ENCODE measurements around the gene NELFCD. TPM values are rescaled to one million over a fixed set of nuclear protein-coding genes. Genes with fewer than 3 reads are reported as not detected.

The NELFCD gene
- total and polyA plus RNA-seq, 8 donors, result 48.3 to 130 (median 114) TPM

GRCh38 chr20:58973179-58973578 lies 7.9 kb upstream of the NELFCD start:
- no peaks in the 10 kb centered on the region for H3K27me3 ChIP-seq
- H3K4me3 ChIP-seq, result no peak overlapping the region
- peaks cover 0 to 15% of the 10 kb centered on the region in 2 donors for H3K9me3 ChIP-seq
- H3K36me3 ChIP-seq, result no peaks in the 10 kb centered on the region
- no peak overlapping the region for H3K27ac ChIP-seq
- ATAC-seq (no peak), DNase-seq (no peak)
- H3K4me1 ChIP-seq, result no peaks in the 10 kb centered on the region
- TF ChIP-seq CTCF (IDR thresholded peaks at IDR 0.05), result no peak
- intact Hi-C loops (cut with DNase I), result no loop called here

DNA sequence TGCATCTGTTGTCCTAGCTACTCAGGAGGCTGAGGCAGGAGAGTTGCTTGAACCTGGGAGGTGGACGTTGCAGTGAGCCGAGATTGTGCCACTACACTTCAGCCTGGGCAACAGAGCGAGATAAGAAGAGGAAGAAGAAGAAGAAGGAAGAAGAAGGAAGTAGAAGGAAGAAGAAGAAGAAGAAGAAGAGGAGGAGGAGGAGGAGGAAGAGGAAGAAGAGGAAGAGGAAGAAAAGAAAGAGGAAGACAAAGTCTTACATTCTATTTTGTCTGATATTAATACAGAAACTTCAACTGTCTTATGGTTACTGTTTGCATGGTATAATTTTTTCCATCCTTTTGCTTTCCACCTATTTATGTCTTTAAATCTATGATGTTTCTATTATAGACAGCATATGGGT lies 7.2 kb upstream of the NELFCD start:
- H3K36me3 ChIP-seq, result no peaks in the 10 kb centered on the region
- no peak overlapping the region for H3K27ac ChIP-seq
- no peaks in the 10 kb centered on the region for H3K27me3 ChIP-seq
- H3K4me3 ChIP-seq, result no peak overlapping the region
- H3K4me1 ChIP-seq, result no peaks in the 10 kb centered on the region
- ATAC-seq, result no peak
- peaks cover 0 to 15% of the 10 kb centered on the region in 2 donors for H3K9me3 ChIP-seq
- intact Hi-C loops (cut with DNase I), result no loop called here
- no peak for TF ChIP-seq CTCF (IDR thresholded peaks at IDR 0.05)
- DNase-seq, result no peak

DNA sequence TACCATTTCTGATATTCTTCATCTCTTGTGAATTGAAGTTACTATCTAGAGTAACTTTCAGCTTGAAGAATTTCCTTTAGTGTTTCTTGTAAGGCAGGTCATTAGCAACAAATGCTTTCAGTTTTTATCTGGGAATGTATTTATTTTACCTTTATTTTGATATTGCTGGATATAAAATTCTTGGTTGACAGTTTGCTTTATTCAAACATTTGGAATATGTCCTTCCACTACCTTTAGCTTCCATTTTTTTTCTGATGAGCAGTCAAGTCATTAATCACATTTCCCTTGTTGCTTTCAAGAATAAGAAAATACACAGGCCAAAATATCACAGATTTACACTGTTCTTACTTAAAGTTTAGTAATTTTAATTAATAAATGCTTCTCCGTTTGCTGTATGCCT lies 5.7 kb upstream of the NELFCD start:
- ATAC-seq (no peak), DNase-seq (no peak)
- no peak for TF ChIP-seq CTCF (IDR thresholded peaks at IDR 0.05)
- Histone ChIP-seq H3K36me3 (no peaks in the 10 kb centered on the region), H3K27ac (no peak overlapping the region), H3K4me1 (peaks cover 0 to 1% of the 10 kb centered on the region in 2 donors), H3K27me3 (no peaks in the 10 kb centered on the region), H3K4me3 (no peak overlapping the region), H3K9me3 (peaks cover 0 to 15% of the 10 kb centered on the region in 2 donors)
- intact Hi-C loops (cut with DNase I), result no loop called here

- H3K27me3 ChIP-seq, result no peaks in the 10 kb centered on the region
- H3K36me3 ChIP-seq, result no peaks in the 10 kb centered on the region
- no peak for TF ChIP-seq CTCF (IDR thresholded peaks at IDR 0.05)
- no peak for ATAC-seq
- H3K4me1 ChIP-seq, result peaks cover 0 to 5% of the 10 kb centered on the region in 2 donors
- H3K4me3 ChIP-seq, result no peak overlapping the region
- H3K27ac ChIP-seq, result no peak overlapping the region
- DNase-seq, result no peak
- intact Hi-C loops (cut with DNase I), result no loop called here
- H3K9me3 ChIP-seq, result peaks cover 0 to 15% of the 10 kb centered on the region in 2 donors
These were observed 4.9 kb upstream of the NELFCD start for GRCh38 chr20:58976061-58976730.

DNA sequence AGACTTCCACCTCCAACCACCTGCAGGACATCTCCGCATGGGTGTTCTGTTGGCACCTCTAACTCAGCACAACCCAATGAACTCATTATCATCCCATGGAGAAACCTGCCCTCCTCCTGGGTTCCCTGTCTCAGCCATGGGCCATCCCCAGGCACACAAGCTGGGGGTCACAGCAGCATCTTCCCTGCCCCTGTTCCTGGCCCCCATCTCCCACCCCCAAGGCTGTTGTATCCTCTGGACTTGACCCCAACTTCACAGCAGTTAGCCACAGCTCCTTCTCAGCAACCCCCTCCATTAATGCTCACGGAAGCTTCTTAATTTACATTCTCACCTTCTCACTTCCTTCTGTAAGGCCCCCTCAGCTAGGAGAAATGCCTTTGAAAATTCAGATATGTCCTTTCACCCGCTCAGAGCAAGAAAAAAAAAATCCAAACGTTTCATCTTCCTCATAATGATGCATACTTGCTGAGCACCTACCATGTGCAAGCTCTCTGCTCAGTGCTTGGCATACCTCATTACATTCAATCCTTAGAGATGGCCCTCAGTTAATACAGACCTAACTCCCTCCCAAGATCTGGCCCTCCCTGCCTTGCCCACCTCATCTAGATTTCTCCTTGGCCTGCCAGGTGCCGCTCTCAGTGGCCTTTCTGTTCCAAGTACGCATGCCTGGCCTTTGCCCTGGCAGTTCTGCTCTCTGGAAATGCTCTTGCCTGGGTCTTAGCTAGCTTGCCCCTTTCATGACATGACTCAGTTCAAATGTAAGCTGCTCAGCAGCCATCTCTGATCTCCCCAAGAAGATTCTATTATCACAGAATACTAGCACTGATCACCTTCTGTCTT lies 2.5 kb upstream of the NELFCD start:
- intact Hi-C loops (cut with DNase I), result no loop called here
- H3K4me3 ChIP-seq, result no peak overlapping the region
- no peak overlapping the region for H3K27ac ChIP-seq
- no peaks in the 10 kb centered on the region for H3K27me3 ChIP-seq
- peaks cover 0 to 25% of the 10 kb centered on the region in 2 donors for H3K4me1 ChIP-seq
- DNase-seq (no peak), ATAC-seq (no peak)
- peaks cover 0 to 15% of the 10 kb centered on the region in 2 donors for H3K9me3 ChIP-seq
- TF ChIP-seq CTCF (IDR thresholded peaks at IDR 0.05), result no peak
- H3K36me3 ChIP-seq, result no peaks in the 10 kb centered on the region
